Glomerular visceral epithelial cell (primary cell): Measurements from ENCODE around the gene CLDN7.
A peak's percentile ranks its signal among the peaks of the same experiment; 100 is the strongest.

Experiments used
- DNase-seq: peaks from one replicate; pipeline ENCODE4 v3.0.0-alpha.2; 2016; ENCODE audit errors: extremely low spot score

Gene CLDN7

GRCh38 chr17:7219229-7219811, 43.0 kb downstream of the CLDN7 start:
- no peak for DNase-seq

- no peak for DNase-seq
Observed at GRCh38 chr17:7218758-7219157, 43.5 kb downstream of the CLDN7 start.

- DNase-seq = no peak
Observed at GRCh38 chr17:7218166-7218565, 44.1 kb downstream of the CLDN7 start.

DNA sequence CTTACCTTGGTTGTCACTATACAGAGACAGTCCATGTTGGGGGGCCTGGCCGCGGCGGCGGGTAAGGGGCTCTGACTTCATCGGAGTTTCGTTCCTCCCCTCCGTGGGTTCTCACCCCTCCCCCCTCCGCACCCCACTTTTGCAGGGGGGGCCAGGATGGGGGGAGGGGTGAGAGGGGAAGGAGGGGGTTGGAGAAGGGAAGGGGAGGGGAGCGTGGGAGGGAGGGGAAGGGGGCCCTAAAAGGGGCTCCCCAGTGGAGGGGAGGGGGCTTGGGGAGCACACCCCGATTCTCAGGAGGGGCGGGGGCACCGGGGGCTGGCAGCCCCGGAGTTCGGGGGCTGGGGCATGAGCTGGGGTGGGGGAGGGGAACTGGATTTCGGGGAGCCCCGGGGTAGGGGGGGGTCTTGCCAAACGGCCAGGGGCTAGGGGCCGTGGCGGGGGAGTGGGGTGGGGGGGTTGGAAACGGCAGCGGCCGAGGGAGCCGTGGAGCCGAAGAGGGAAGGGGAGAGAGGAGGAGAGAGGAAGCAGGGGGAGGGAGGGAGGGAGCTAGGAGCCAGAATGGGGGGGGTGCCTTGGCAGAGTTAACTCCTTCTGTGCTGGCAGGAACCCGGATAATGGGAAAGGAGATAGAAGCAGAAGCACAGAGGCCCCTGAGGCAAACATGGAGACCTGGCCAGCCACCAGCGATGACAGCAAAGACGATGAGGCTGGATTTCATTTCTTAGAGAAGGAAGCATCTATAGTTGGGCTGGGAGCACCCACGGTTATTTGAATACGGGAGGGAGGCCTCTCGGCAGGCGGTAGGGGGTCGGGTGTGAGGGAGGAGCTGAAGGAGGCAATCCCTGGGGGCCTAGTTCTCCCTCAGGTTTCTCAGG, 44.9 kb downstream of the CLDN7 start:
- peak; percentile 70 for DNase-seq

DNA sequence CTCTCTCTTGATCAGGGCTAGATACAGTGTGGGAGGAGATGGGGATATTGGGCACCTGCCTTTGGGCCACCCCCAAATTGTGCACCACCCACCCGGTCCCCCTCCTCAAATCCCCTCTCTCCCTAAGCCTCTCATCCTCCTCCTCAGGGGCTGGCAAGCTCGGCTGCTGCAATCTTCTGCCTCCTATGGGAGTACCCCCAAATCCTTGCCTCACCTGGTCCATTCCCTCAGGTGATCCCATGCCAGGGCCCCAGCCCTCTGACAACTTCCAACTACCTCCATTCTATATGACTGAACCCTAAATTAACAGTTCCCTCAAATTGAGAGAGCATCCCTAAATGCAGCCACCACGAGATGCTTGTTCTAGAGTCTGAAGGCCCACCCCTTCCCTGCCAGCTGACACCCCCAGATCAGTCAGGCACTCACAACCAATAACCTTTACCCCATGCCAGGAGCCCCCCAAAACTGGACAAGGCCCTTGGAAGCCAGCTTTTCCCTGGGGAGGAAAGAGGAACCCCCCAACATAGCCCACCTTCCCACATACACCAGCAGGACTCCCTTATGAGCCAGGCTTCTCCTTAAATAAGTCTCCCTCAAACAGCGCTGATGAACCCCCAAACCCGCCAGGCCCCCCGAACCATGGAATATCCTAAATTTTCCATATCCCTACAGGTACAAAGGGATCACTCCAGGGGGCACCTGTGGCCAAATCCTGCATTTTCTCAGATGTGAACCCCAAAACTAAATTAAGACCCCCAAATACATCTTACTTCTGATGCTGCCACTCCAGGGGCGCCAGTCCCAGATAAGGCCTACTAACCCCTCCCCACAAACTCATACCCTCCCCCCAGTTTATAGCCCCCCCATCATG, 45.8 kb downstream of the CLDN7 start:
- no peak for DNase-seq

GRCh38 chr17:7215652-7216180, 46.6 kb downstream of the CLDN7 start:
- no peak for DNase-seq

GRCh38 chr17:7215136-7215638, 47.1 kb downstream of the CLDN7 start:
- no peak for DNase-seq

DNA sequence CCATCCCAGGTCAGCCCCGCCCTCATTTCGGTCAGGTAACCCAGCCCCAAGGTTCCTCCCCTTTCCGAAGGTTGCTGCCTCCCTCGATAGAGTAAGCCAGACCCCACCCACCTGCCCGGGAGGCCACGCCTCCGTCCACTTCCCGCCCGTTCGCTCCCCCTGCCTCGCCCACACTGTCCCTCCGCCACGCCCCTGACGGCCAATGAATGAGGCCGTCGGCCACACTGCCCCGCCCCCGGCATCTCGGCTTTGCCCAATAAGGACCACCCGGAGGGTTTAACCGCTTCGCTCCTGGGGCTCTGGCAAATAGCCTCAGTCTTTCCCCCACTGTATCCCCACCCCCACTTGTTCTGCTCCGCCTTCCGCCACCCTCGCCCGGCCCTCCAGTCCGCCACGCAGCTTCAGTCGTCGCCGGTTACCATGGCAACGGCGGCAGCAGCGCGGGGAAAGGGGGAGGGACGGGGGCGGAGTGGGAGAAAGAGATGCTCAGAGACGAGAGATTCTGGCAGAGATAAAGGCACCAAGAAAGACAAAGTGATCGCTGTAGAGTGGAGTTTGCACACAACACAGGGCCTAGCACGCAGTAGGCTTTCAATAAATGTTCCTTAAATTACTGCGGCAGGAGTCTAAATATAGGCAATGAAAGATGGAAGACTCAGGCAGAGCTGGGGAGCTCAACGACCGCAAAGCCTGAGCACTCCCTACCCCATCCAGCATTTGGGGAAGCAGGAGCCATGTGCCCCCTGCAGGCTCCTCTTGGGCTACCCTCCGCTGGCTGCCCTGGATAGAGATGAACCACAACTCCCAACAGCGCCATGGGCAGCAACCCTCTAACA, 47.8 kb downstream of the CLDN7 start:
- peak; percentile 98 for DNase-seq

DNA sequence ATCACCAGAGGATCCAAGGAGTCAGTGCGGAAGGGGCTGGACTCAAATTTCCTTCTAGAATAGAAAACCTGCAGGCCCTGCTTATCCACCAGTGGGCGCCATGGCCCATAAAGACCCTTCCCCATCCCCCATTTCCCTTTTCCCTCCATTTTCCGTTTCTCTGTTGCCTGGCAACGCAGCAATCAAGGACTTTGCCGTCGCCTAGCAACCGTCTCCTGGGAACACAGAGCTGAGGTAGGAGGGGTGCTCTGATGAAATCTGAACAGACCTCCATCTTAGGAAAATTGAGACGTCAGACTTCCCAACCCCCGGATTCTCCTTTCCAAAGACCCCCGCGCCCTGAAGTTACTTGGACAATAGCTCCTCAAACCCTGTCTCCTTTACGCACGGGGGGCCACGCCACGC, 48.4 kb downstream of the CLDN7 start:
- peak; percentile 72 for DNase-seq

DNA sequence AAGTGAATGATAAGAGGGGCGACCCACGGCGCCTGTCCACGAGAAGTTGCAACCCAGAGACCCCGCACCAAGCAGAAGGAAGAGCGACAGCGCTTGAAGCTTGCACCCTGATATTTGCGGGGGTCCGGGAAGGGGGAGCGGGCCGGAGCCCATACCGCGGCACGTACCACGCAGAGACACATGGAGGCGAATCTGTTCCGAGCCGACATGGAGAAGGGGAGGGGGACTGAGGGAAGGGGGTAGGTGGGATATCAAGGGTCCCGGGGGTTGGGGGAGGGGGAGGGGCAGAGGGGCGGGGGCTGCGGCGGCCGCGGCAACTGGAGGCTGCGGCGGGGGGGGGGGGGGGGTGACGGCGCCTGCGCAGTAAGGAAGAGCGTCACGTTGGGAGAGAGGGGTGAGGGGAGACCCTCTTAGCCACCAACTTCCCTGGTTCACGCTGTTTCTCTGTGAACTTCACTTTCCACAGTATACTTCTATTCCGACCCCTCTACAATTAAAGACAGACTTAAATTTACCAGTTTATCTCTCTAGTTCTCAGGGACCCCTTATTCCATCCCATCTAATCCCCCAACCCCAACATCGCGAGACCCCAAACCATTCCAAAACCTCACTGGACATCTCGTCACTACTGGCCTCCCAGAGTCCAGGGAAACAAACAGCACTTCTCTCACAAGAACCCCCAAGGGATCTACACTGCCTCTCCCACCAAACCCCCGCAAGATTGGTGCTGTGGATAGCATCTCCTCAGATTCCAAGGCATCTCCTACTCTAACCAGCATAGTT, 50.6 kb downstream of the CLDN7 start:
- DNase-seq = no peak
